Activated CD4-positive, alpha-beta memory T cell treated with anti-CD3 and anti-CD28 coated beads for 36 hours (primary cell): ENCODE data around the gene LYSET. TPM values are rescaled to one million over a fixed set of nuclear protein-coding genes. Genes with fewer than 3 reads are reported as not detected.

ENCODE experiments used
- CTCF ChIA-PET: fragments of 350-600 bp; sonication (Branson Sonifier 250); formaldehyde crosslinking; loops from one replicate; lab custom pipeline; 2021; ENCODE audit warnings: antibody characterized with exemption, inconsistent platforms; lab: Charles Lee
- POLR2A ChIA-PET: fragments of 350-600 bp; sonication (Branson Sonifier 250); formaldehyde crosslinking; loops from one replicate; lab custom pipeline; 2021; ENCODE audit warnings: antibody characterized with exemption; lab: Charles Lee
- DNase-seq: peaks from one replicate; pipeline ENCODE4 v3.0.0-alpha.2; 2020
- H3K27ac Mint-ChIP-seq: one replicate; pipeline ENCODE4 v1.8.0; 2021; ENCODE audit warnings: mixed read lengths
- H3K27me3 Mint-ChIP-seq: one replicate; pipeline ENCODE4 v1.8.0; 2021; ENCODE audit warnings: mixed read lengths
- H3K36me3 Mint-ChIP-seq: one replicate; pipeline ENCODE4 v1.8.0; 2021; ENCODE audit warnings: mixed read lengths
- H3K4me1 Mint-ChIP-seq: one replicate; pipeline ENCODE4 v1.8.0; 2021; ENCODE audit warnings: low read depth, mixed read lengths
- H3K4me3 Mint-ChIP-seq: one replicate; pipeline ENCODE4 v1.8.0; 2021; ENCODE audit warnings: mild to moderate bottlenecking, mixed read lengths
- H3K9me3 Mint-ChIP-seq: one replicate; pipeline ENCODE4 v1.8.0; 2021; ENCODE audit warnings: mixed read lengths
- intact Hi-C: fragments of 100-400 bp; cut with micrococcal nuclease; formaldehyde crosslinking; loops from one replicate; pipeline ENCODE4 v1.15.1; 2023
- total RNA-seq, 2 experiments: library from RNA; stranded (reverse); gene quantifications; one replicate each; pipeline ENCODE4 v1.2.3, GENCODE V29; 2021

Gene LYSET
- total RNA-seq, 2 experiments from 2014 or later, result 12.0 to 12.4 TPM

DNA sequence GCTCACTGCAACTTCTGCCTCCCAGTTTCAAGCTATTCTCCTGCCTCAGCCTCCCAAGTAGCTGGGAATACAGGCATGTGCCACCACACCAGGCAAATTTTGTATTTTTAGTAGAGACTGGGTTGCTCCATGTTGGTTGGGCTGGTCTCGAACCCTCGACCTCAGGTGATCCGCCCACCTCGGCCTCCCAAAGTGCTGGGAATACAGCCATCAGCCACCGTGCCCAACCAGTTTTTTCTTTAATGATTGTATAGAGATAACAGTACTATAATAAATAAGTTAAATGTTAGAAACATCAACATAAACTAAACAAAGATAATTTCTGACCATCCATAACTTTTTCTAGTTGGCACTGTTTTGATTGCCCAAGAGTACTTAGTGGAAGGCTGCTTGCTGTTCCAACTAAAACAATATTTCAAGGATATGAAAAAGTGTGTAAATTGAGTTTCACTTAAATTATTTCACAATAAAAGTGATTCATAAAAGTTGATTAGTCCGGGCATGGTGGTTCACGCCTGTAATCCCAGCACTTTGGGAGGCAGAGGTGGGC is 16.1 kb downstream of the LYSET start:
- ChIA-PET CTCF (no interaction called here), POLR2A (no interaction called here)
- no peak for DNase-seq
- peaks cover 5% of the 10 kb centered on the region for H3K36me3 Mint-ChIP-seq
- H3K27ac Mint-ChIP-seq, result no peak overlapping the region
- no peak overlapping the region for H3K4me3 Mint-ChIP-seq
- intact Hi-C loops, result loop anchor here (10.0 kb wide), 1 partner anchor 754 kb away; no protein-coding TSS in a partner anchor
- H3K27me3 Mint-ChIP-seq, result no peaks in the 10 kb centered on the region
- H3K9me3 Mint-ChIP-seq, result no peaks in the 10 kb centered on the region
- H3K4me1 Mint-ChIP-seq, result peaks cover 15% of the 10 kb centered on the region

- Mint-ChIP-seq H3K27me3 (no peaks in the 10 kb centered on the region), H3K9me3 (no peaks in the 10 kb centered on the region), H3K4me3 (peak within 1 kb of the TSS; percentile 99), H3K4me1 (peaks cover 32% of the 10 kb centered on the region), H3K36me3 (peaks cover 13% of the 10 kb centered on the region), H3K27ac (peak within 1 kb of the TSS; percentile 94)
- intact Hi-C loops, result loop anchor here (1.0 to 10.0 kb wide), 4 partner anchors 23 to 748 kb away; partner anchors contain the start of genes BTBD7 and MOAP1
- DNase-seq, result peak; percentile 94
- ChIA-PET CTCF (interaction anchor here (0.7 to 3.5 kb wide), 12 partner anchors 10 to 407 kb away, joined by 3 to 28 read pairs (median 5); partner anchors contain the start of genes LYSET and MOAP1), POLR2A (interaction anchor here (0.6 to 3.8 kb wide), 5 partner anchors 10 to 102 kb away, joined by 3 to 34 read pairs (median 3); partner anchors contain the start of genes LYSET and MOAP1)
Measured at GRCh38 chr14:93206793-93207467, 21.8 kb downstream of the LYSET start, which contains the start of the genes GON7 and UBR7. TSS of gene GON7 (minus strand) at chr14:93207065. CDS start at chr14:93207037, 28 bp downstream. TSS of gene UBR7 (plus strand) at chr14:93207256. CDS start at chr14:93207292, 36 bp downstream.

- POLR2A ChIA-PET, result interaction anchor here (1.5 to 3.8 kb wide), 2 partner anchors 11 to 23 kb away, joined by 3 to 34 read pairs; partner anchors contain the start of genes LYSET and MOAP1
- Mint-ChIP-seq H3K4me3 (peak overlapping the region; percentile 99), H3K9me3 (no peaks in the 10 kb centered on the region), H3K36me3 (peaks cover 18% of the 10 kb centered on the region), H3K4me1 (peaks cover 32% of the 10 kb centered on the region), H3K27me3 (no peaks in the 10 kb centered on the region), H3K27ac (peak overlapping the region; percentile 94)
- intact Hi-C loops, result loop anchor here (1.0 to 10.0 kb wide), 3 partner anchors 23 to 747 kb away; partner anchors contain the start of genes BTBD7 and MOAP1
- DNase-seq, result peak; percentile 49
- CTCF ChIA-PET, result interaction anchor here (0.7 to 3.5 kb wide), 10 partner anchors 10 to 408 kb away, joined by 3 to 28 read pairs (median 5); partner anchors contain the start of genes LYSET and MOAP1
Measured at GRCh38 chr14:93207468-93208308, 22.6 kb downstream of the LYSET start.

DNA sequence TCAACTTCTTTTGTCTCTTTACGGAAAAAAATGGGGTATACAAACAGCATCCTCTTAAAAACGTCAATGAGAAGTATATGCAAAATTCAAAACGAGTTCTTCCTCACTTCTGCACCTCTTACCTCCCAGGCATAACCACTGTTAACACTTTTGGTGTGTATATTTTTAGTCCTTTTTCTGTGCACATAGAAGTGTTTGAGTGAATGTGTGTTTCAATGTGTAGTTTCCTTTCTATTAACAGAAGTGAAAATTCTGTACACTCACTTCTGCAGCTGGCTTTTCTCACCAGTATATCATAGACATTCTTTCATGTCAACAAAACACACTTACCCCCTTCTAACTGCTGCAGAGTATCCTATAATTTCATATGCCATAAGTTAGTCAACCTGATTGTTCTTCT is 27.3 kb downstream of the LYSET start:
- H3K36me3 Mint-ChIP-seq, result peaks cover 26% of the 10 kb centered on the region
- CTCF ChIA-PET, result no interaction called here
- H3K4me1 Mint-ChIP-seq, result peaks cover 17% of the 10 kb centered on the region
- H3K27me3 Mint-ChIP-seq, result no peaks in the 10 kb centered on the region
- no peaks in the 10 kb centered on the region for H3K9me3 Mint-ChIP-seq
- DNase-seq, result no peak
- intact Hi-C loops, result no loop called here
- no peak overlapping the region for H3K27ac Mint-ChIP-seq
- H3K4me3 Mint-ChIP-seq, result no peak overlapping the region
- POLR2A ChIA-PET, result no interaction called here

DNA sequence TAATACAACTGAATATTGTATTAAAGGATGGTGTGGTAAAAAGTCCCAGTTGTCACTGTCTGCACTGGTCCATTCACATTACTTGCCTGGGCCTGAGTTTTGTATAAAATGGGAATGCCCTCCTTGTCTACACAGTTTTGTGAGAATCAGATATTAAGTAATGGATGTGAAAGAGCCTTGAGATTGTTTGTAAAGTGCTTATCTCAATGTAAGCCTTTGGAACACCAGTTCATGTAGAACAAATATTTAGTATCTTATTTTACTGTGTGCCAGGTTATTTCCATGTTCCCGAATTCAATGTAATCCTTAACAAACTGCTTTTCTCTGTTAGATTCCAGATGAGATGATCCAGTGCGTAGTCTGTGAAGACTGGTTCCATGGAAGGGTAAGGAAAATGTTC is 29.5 kb downstream of the LYSET start:
- H3K4me1 Mint-ChIP-seq, result peaks cover 1% of the 10 kb centered on the region
- no peak overlapping the region for H3K27ac Mint-ChIP-seq
- peaks cover 29% of the 10 kb centered on the region for H3K36me3 Mint-ChIP-seq
- no peaks in the 10 kb centered on the region for H3K27me3 Mint-ChIP-seq
- no peak for DNase-seq
- H3K4me3 Mint-ChIP-seq, result no peak overlapping the region
- no peaks in the 10 kb centered on the region for H3K9me3 Mint-ChIP-seq
- intact Hi-C loops, result no loop called here
- CTCF ChIA-PET, result no interaction called here
- POLR2A ChIA-PET, result interaction anchor here (0.6 kb wide), 1 partner anchor 117 kb away, joined by 4 read pairs; no protein-coding TSS in a partner anchor

- POLR2A ChIA-PET, result no interaction called here
- CTCF ChIA-PET, result interaction anchor here (0.6 to 1.9 kb wide), 6 partner anchors 12 to 267 kb away, joined by 3 to 9 read pairs (median 4); partner anchors contain the start of genes GON7 and UBR7
- no peaks in the 10 kb centered on the region for H3K27me3 Mint-ChIP-seq
- H3K27ac Mint-ChIP-seq, result no peak overlapping the region
- H3K4me1 Mint-ChIP-seq, result no peaks in the 10 kb centered on the region
- H3K9me3 Mint-ChIP-seq, result no peaks in the 10 kb centered on the region
- intact Hi-C loops, result loop anchor here (1.0 kb wide), 1 partner anchor 106 kb away; no protein-coding TSS in a partner anchor
- no peak overlapping the region for H3K4me3 Mint-ChIP-seq
- DNase-seq, result peak; percentile 50
- H3K36me3 Mint-ChIP-seq, result peaks cover 42% of the 10 kb centered on the region
Measured at GRCh38 chr14:93219103-93219726, 34.1 kb downstream of the LYSET start.

DNA sequence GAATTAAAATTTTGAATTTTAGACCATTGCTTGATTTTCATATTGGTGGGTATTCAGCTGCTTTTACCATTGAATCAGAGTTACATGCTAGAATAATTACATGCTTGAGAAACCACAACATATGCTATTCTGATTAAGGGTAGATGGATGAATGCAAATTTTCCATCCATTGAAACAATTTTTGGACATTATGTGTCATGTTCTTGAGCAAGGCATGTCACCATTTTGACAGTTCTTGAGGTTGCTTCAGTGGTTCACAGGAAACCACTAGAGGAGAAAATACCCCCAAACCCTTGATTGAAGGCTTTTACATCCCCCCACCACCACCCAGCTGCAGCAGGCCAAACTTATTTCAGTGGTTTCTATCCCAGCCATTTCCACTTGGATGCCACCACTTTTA is 35.4 kb downstream of the LYSET start:
- Mint-ChIP-seq H3K4me3 (no peak overlapping the region), H3K36me3 (peaks cover 43% of the 10 kb centered on the region), H3K9me3 (no peaks in the 10 kb centered on the region), H3K27ac (no peak overlapping the region), H3K4me1 (no peaks in the 10 kb centered on the region), H3K27me3 (no peaks in the 10 kb centered on the region)
- DNase-seq, result no peak
- ChIA-PET POLR2A (no interaction called here), CTCF (no interaction called here)
- intact Hi-C loops, result no loop called here

DNA sequence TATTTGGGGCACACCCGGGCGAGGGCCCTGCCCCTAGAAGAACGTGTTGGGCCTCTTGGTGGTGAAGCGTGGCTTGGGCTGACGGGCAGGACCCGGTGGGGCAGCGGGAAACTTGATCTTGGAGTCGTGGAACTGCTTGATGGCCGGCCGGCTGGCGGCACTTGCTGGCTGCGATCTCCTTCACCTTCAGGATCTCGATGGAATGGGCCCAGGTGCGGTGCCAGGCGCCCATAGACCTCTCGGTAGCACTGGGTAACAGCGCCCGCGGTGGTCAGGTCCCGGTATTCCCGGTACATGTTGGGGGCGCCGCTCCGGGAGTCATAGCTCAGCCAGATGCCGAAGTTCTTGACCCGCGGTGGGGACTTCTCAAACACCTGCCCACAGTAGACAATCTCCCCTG is 38.4 kb downstream of the LYSET start:
- Mint-ChIP-seq H3K27me3 (no peaks in the 10 kb centered on the region), H3K36me3 (peaks cover 61% of the 10 kb centered on the region), H3K9me3 (no peaks in the 10 kb centered on the region), H3K27ac (no peak overlapping the region), H3K4me3 (no peak overlapping the region), H3K4me1 (no peaks in the 10 kb centered on the region)
- CTCF ChIA-PET, result no interaction called here
- POLR2A ChIA-PET, result no interaction called here
- intact Hi-C loops, result no loop called here
- no peak for DNase-seq

- ChIA-PET CTCF (no interaction called here), POLR2A (no interaction called here)
- peaks cover 41% of the 10 kb centered on the region for H3K36me3 Mint-ChIP-seq
- peaks cover 8% of the 10 kb centered on the region for H3K4me1 Mint-ChIP-seq
- H3K27me3 Mint-ChIP-seq, result no peaks in the 10 kb centered on the region
- intact Hi-C loops, result no loop called here
- no peak overlapping the region for H3K4me3 Mint-ChIP-seq
- no peak for DNase-seq
- H3K27ac Mint-ChIP-seq, result no peak overlapping the region
- no peaks in the 10 kb centered on the region for H3K9me3 Mint-ChIP-seq
Measured at GRCh38 chr14:93228550-93228949, 43.4 kb downstream of the LYSET start.

DNA sequence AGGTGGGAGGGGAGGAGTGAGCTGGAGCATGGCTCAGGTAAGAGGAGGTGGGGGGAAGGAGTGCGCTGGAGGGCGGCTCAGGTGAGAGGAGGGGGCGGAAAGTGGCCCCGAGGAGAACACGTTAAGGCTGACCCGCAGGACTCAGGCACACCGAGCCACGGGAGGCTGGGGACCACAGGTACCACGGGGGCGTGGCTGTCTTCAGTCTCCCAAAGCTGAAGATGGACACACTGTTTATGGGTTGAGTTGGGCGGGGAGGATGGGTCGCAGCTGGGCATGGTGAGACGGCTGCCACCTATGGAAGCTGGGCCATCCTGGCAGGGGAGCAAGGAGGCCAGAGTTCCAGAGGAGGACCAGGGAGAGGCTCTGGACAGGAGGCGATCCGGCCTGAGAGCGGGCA is 45.4 kb downstream of the LYSET start:
- no peaks in the 10 kb centered on the region for H3K27me3 Mint-ChIP-seq
- H3K4me3 Mint-ChIP-seq, result no peak overlapping the region
- POLR2A ChIA-PET, result no interaction called here
- H3K4me1 Mint-ChIP-seq, result peaks cover 8% of the 10 kb centered on the region
- H3K27ac Mint-ChIP-seq, result no peak overlapping the region
- H3K9me3 Mint-ChIP-seq, result no peaks in the 10 kb centered on the region
- CTCF ChIA-PET, result interaction anchor here (1.0 kb wide), 1 partner anchor 8 kb away, joined by 3 read pairs; no protein-coding TSS in a partner anchor
- intact Hi-C loops, result no loop called here
- DNase-seq, result no peak
- H3K36me3 Mint-ChIP-seq, result peaks cover 30% of the 10 kb centered on the region
